GM12892 (cell line): ENCODE measurements around the gene CHSY1.

ENCODE experiments used
- POLR2A ChIP-seq: IDR thresholded peaks from 2 replicates; pipeline ENCODE4 v1.6.1; 2011; ENCODE audit warnings: low read depth, low read length, control low read depth
- POLR2AphosphoS5 ChIP-seq: IDR thresholded peaks from 2 replicates; pipeline ENCODE4 v1.6.1; 2011; ENCODE audit warnings: low read depth, low read length, control low read depth
- TAF1 ChIP-seq: IDR thresholded peaks from 2 replicates; pipeline ENCODE4 v1.6.1; 2011; ENCODE audit warnings: low read depth, mild to moderate bottlenecking, control low read depth, low read length, borderline replicate concordance

GRCh38 chr15:101151288-101151687 lies 100.6 kb downstream of the CHSY1 start:
- TF ChIP-seq POLR2AphosphoS5 = no peak
- no peak for TF ChIP-seq POLR2A
- TF ChIP-seq TAF1 = no peak
